Keratinocyte (primary cell): ENCODE data around the gene MAGI2.

Experiments used
- EZH2 ChIP-seq: IDR thresholded peaks from one replicate; pipeline ENCODE4 v1.6.1; 2012; ENCODE audit warnings: inconsistent platforms, mild to moderate bottlenecking, low read length, moderate library complexity
- TF ChIP-seq, protein P1 (sequence below), 3 experiments: IDR thresholded peaks in 1 of 3; conservative IDR thresholded peaks in 1 of 3; optimal IDR thresholded peaks in 1 of 3; 2 replicates in 2 of 3; 3 replicates in 1 of 3; pipeline versions ENCODE3 to v1.5.1; 2011; ENCODE audit warnings: low read length in 3 of 3, mild to moderate bottlenecking in 3 of 3, moderate library complexity in 2 of 3, control low read depth in 1 of 3, inconsistent platforms in 1 of 3; ENCODE audit not compliant: insufficient read depth in 2 of 3; ENCODE audit errors: extremely low read depth in 1 of 3

- TF ChIP-seq EZH2: no peak
- TF ChIP-seq, protein P1, sequence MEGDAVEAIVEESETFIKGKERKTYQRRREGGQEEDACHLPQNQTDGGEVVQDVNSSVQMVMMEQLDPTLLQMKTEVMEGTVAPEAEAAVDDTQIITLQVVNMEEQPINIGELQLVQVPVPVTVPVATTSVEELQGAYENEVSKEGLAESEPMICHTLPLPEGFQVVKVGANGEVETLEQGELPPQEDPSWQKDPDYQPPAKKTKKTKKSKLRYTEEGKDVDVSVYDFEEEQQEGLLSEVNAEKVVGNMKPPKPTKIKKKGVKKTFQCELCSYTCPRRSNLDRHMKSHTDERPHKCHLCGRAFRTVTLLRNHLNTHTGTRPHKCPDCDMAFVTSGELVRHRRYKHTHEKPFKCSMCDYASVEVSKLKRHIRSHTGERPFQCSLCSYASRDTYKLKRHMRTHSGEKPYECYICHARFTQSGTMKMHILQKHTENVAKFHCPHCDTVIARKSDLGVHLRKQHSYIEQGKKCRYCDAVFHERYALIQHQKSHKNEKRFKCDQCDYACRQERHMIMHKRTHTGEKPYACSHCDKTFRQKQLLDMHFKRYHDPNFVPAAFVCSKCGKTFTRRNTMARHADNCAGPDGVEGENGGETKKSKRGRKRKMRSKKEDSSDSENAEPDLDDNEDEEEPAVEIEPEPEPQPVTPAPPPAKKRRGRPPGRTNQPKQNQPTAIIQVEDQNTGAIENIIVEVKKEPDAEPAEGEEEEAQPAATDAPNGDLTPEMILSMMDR (optimal IDR thresholded peaks at IDR 0.05 in 1 of 3, IDR thresholded peaks at IDR 0.05 in 1 of 3, conservative IDR thresholded peaks at IDR 0.05 in 1 of 3; ENCODE audit: extremely low read depth in 1 of 3, insufficient read depth in 2 of 3, low read length in 3 of 3): no peak
These were observed 460.1 kb downstream of the MAGI2 start for GRCh38 chr7:78993341-78993740.
